GM21360 (cell line): ENCODE data around the gene ATG13.

Experiments used
- ATAC-seq: cut with Tn5 transposase; IDR thresholded peaks from one replicate; pipeline ENCODE4 v1.9.1; 2021; ENCODE audit warnings: mild to moderate bottlenecking, moderate library complexity; ENCODE audit not compliant: unreplicated experiment

ATG13 gene

DNA sequence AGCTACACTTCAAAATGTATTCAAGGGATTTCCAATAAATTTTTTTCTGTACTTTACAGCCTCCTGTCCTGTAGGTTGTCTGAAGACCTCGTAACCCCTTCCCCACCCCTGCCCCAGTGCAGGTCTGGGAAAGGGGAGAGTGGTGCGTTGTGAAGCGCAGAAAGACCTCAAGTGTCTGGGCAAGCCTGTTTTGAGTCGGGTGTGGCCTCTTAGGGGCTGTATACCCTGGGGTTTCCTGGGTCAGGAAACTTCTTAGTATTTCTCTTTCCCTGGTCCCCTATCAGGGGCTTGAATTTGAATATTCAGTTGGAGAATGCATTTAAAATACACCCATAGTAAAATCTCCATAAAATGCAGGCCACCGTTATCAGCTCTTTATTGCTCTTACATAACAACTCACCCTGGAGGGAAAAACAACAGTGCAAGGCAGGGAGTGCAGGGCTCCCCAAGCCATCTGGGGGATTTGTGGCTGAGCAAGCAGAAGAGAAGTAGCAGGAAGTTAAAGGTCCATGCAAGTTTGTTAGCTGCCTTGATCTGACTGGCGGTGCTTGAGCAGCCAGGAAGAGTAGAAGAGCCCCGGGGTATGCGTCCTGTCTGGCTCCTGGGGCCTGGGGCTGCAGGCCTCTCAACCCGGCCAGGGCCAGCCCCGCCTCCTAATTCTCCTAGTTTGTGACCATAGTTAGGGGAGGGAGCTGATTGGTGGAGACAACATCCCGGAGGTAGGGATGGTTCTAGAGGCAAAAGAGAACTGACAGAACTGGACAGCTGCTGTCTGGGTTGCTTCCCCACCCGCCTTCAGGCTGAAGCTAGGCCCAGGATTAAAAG lies 57.3 kb downstream of the ATG13 start:
- no peak for ATAC-seq

DNA sequence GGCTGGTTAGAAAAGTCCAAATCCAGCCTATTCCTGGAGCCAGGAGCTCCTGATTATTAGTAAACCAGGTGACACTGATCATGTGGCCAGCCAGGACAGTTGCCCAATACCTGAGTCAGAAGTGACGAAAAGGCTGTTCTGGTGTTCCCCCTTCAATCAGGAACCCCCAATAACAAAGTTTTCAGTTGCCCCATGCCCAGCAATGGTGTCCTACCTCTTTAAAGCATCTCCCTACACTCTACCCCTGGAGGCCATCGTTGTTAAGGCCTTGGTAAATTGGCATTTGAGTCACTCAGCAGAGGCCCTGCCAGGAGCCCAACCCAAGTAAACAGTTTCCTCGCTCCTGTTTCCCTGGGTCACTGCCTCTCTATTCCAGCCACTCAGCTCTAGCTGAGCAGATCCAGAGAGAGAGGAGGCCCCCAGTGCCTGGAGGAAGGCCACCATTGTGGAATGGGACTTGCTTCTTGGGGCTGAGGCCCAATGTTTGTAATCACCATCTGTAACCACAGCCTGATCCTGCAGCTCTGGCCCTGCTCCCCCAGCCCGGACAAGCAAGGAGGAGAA lies 58.0 kb downstream of the ATG13 start:
- no peak for ATAC-seq

DNA sequence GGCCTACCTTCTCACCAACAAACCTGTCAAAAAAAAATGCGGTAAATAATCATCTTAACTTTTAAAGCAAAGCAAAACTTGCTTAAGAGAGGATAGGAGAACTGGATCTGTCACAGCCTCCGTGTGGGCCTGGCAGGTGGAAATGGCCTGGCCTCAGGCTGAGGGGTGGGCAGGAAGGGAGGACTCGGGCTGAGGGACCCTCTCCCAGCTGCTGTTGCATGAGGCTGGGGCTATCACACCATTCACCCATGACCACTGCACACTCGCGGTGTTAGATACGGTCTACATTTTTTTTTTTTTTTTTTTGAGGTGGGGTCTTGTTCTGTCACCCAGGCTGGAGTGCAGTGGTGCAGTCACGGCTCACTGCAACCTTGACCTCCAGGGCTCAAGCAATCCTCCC lies 58.6 kb downstream of the ATG13 start:
- ATAC-seq = no peak

GRCh38 chr11:46676436-46677158 lies 59.2 kb downstream of the ATG13 start:
- ATAC-seq = no peak

DNA sequence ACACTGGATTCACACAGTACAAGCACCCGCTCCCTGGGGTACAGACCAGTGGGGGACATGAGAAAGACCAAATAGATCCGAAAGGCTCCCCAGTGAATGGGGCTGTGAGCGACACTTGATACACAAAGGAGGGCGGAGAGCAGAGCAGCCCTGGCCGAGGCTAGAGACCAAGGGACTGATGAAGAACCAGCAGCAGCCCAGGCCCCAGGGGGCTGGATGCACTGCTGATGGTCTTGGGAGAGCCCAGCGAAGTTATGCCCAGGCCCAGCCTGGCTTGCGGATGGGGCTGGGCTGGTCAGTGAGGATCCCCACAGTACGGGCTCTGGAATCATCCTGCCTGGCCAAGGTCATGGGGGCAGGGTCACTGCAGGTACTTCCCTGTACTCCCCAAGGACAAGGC lies 59.8 kb downstream of the ATG13 start:
- no peak for ATAC-seq

DNA sequence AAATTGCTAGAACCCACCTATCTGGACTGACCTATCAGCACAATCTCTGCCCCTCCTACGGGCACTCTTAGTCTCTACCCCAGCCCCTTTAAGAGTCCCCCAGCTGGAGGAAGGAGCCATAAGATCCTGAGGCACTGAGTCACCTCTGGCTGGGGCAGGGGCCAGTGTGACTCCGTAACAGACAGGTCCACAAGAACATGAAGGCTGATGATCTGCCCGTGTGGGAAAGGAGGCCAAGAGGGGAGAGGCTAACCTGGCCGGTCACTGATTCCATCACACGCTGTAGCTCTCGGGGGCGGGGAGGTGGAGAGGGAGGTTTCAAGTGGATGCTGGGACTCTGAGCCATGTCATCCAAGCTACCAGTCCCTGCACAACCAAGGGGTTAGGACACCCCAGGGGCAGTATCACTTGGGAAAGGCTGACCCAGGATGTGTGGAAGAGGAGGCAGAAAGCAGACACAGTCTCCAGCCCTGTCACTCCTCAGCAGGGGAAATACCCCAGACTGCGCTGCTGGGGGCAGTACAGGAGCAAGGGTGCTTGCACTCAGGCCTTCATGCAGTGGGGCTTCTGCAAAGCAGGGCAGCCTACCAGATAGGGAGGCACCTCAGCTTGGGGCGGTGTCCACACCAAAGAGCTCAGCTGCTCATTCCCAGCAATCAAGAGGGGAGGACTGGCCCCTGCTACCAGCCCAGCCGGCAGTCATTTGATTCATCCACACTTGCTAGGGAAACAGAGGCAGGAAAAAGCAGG lies 60.8 kb downstream of the ATG13 start:
- ATAC-seq = no peak

DNA sequence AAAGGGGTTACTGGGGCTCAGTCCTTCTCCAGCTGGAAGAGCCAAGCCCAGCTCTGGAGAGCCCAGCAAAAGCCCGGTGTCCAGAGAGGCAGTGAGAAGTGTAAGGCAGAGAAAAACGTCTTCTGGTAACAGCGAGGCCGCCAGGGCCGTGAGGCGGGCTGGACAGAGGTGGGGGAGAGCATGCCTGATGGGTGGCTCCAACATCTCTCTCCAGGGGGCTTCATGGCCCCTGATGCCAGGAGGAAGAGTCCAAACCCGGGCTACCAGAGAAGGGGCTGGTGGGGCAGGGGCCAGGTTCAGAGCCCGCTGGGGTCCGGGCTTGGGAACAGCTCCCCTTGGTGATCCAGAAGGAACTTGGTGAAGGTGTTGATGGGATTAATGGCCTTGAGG lies 61.4 kb downstream of the ATG13 start:
- no peak for ATAC-seq

DNA sequence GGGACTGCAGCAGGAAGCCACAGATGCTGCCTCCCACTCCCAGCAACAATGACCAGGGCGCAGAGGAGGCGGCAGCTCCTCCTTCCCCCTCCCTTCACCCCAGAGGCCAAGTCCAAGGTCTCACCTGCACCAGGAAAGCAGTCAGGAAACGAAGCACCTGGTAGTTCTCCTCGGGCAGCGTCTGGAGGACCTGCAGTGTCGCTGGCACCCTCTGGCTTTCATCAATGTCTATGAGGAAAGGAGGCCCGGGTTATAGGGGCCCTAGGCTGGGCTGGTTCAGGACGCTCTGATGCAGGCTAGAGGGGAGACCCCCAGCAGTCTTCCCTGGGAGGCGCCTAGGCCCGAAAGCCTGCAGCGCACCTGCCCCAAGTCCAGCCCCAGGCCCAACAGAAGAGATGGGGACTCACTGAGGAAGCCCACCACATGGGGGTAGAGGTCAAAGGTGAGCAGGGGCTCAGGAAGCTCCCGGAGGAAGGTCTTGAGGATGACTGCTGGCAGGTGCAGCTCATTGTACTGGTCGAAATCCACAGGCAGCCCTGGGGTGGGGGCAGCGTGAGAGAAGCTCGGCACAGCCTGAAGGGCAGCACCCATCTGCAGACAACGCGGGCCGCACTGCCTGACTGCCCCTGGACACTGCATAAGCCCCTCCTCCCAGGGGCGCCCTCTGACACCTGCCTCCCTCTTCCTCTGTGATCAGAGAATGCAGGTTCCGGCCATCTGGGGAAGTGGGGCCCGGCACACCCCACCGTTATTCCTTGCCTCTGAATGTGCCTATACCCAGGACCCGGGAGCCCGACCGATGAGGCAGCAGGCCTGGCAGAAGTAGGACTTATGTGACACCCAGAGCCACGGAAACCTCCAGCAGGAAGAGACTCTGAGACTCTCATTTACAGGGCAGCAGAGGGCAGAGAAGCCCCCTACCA lies 62.1 kb downstream of the ATG13 start:
- ATAC-seq = no peak

- no peak for ATAC-seq
These were observed 62.9 kb downstream of the ATG13 start for GRCh38 chr11:46680164-46680760.

- no peak for ATAC-seq
These were observed 63.5 kb downstream of the ATG13 start for GRCh38 chr11:46680815-46681214.

GRCh38 chr11:46681814-46682213 lies 64.5 kb downstream of the ATG13 start:
- no peak for ATAC-seq

DNA sequence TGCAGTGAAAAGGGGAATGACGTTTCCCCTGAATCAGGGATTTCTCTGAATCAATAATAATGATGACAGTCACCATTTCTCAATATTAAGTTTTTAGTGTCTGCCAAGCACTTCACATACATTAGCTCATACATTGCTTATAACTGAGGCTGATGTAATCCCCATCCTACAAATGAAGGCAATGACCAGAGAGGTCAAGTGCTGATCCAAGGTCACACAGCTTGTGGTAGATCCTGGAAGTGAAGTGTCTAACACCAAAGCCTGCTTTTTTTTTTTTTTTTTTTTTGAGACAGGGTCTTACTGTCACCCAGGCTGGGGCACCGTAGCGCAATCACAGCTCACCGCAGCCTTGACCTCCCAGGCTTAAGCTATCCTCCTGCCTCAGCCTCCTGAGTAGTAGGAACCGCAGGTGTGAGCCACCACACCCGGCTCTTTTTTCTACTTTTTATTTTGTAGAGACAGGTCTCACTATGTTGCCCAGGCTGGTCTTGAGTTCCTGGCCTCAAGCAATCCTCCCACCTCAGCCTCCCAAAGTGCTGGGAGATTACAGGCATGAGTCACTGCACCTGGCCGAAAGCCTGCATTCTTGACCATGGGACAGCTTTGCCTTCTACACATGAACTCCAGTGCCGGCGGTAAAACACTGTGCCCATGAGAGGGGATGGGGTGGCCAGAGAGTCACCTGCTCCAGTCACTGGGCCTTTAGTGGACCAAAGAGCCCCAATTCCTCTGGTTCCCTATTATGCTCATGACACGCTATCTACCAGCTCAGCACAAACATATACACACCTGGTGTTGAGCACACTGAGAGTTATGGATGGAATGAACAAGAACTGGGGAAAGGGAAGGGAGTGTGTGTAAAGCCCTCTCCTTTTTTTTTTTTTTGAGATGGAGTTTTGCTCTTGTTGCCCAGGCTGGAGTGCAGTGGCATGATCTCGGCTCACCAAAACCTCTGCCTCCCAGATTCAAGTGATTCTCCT lies 65.7 kb downstream of the ATG13 start:
- no peak for ATAC-seq

- ATAC-seq = no peak
These were observed 67.0 kb downstream of the ATG13 start for GRCh38 chr11:46684367-46684766.

- no peak for ATAC-seq
These were observed 69.8 kb downstream of the ATG13 start for GRCh38 chr11:46686886-46687795.

DNA sequence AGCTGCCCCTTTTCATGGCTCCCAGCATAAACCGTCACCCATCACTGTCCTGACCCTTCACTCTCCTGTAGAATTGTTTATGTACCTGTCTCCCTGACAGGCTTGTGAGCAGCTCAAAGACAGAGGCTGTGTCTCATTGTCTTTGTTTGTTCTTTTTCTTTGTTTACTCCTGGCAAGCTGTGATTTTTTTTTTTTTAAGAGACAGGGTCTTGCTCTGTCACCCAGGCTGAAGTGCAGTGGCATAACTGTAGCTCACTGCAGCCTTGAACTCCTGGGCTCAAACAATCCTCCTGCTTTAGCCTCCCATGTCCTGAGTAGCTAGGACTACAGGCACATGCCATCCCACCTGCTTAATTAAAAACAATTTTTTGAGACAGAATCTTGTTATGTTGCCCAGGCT lies 73.3 kb downstream of the ATG13 start:
- ATAC-seq = no peak

DNA sequence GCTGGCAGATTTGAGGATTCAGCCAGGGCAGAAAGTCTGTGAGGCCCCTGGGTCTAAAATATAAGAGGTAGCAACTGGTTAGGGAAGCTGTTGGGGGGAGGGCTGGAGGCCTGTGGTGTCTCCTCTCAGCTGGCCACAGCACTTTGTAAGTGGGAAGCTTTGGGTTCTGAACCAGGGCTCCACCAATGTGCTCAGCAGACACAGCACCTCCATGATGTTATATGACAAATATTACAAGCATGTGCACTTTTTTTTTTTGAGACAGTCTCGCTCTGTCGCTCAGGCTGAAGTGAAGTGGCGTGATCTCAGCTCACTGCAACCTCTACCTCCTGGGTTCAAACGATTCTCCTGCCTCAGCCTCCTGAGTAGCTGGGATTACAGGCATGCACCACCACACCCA lies 75.1 kb downstream of the ATG13 start:
- ATAC-seq = no peak

DNA sequence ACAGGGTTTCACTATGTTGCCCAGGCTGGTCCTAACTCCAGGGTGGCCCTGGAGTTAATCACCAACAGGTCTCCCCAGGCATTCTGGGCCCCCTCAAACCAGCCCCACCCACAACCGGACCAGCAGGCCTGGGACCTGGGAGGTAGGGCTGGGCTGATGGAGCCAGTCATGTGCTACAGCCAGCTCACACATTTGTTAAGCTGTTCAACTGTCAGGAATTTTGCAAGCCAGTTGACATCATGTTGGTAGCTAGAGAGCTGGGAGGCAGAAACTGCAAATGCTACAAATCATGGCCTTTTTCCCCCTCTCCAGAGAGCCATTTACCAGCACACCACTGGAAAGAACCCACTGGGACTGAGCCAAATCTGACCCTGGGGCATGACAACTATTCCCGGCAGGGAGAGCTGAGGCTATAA lies 76.3 kb downstream of the ATG13 start:
- ATAC-seq = no peak

DNA sequence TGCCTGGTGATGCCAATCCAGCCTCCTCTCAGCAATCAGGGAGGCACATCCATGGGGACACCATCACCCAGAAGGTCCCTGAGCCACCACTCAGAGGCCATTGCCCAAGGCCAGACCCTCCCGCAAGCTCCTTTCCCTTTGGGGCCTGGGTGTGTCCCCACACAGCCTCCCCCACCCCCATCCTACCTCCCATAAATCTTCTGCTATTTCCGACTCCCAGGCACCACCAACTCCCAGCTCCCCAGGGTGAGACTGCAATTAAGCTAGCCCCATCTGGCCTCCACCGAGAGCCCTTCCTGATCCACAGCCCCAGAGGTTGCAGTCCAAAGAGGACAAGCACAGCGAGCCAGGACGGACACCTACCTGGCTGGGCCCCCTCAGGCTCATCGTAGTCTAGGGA lies 76.7 kb downstream of the ATG13 start:
- no peak for ATAC-seq
